Transverse colon (tissue), 4 donors: ENCODE data around the gene CNTNAP2. TPM values are rescaled to one million over a fixed set of nuclear protein-coding genes. Genes with fewer than 3 reads are reported as not detected.

Experiments used
- DNase-seq: peaks from one replicate; pipeline ENCODE4 v3.0.0-alpha.2; 2019
- H3K27ac ChIP-seq, 4 donors: fragments of 200-600 bp; sonication (generic); 2 replicates each; pipeline ENCODE4 v1.5.1; 2016 to 2018; ENCODE audit warnings: inconsistent platforms in 4 of 4
- H3K27me3 ChIP-seq: fragments of 200-600 bp; sonication (generic); 2 replicates; pipeline ENCODE4 v1.5.1; 2017; ENCODE audit warnings: inconsistent platforms
- H3K36me3 ChIP-seq, 4 donors: fragments of 200-600 bp; sonication (generic); 2 replicates each; pipeline ENCODE4 v1.5.1; 2017 to 2019; ENCODE audit warnings: inconsistent platforms in 4 of 4
- H3K4me1 ChIP-seq, 4 donors: fragments of 200-600 bp; sonication (generic); 2 replicates each; pipeline ENCODE4 v1.5.1; 2017 to 2020; ENCODE audit warnings: inconsistent platforms in 4 of 4
- H3K4me3 ChIP-seq, 4 donors: fragments of 200-600 bp; sonication (generic); 1 replicate in 1 of 4; 2 replicates in 3 of 4; pipeline versions ENCODE4 v1.5.1 to v1.6.1; 2017 to 2019; ENCODE audit warnings: inconsistent platforms in 4 of 4
- H3K9me3 ChIP-seq, 2 donors: fragments of 200-600 bp; sonication (generic); 2 replicates each; pipeline ENCODE4 v1.5.1; 2017 to 2019; ENCODE audit warnings: inconsistent platforms in 2 of 2
- EP300 ChIP-seq: sonication (generic); formaldehyde crosslinking; IDR thresholded peaks from one replicate; pipeline ENCODE4 v1.6.1; 2017; ENCODE audit warnings: antibody characterized with exemption, low read depth
- POLR2A ChIP-seq: fragments of 450-650 bp; IDR thresholded peaks from one replicate; pipeline ENCODE4 v1.6.1; 2016; ENCODE audit warnings: antibody characterized with exemption, mild to moderate bottlenecking, moderate library complexity
- POLR2AphosphoS5 ChIP-seq, 3 donors: sonication (generic); formaldehyde crosslinking; IDR thresholded peaks; one replicate each; pipeline ENCODE4 v1.6.1; 2016; ENCODE audit warnings: antibody characterized with exemption in 3 of 3
- WGBS, 2 donors: methylation state at CpG; one replicate each; pipeline ENCODE4 v1.1.5; 2018; ENCODE audit warnings: low coverage in 1 of 2; 5-methylcytosine and 5-hydroxymethylcytosine counted together
- in situ Hi-C, 4 donors: fragments of 200-750 bp; cut with MboI; loops; one replicate each; pipeline versions ENCODE4 v1.15.0 to v1.15.1; 2017; ENCODE audit warnings: low sequenced_read_pairs in 3 of 4, low pct_ligation_motif_present in 1 of 4, low pct_unique_long_range_greater_than_20kb in 1 of 4
- intact Hi-C: fragments of 100-400 bp; cut with DNase I; formaldehyde crosslinking; loops from one replicate; pipeline ENCODE4 v1.15.1; 2023; ENCODE audit warnings: low total_unique reads
- total RNA-seq, 4 donors: library from RNA; depleted of rRNA; stranded (reverse); fragments of >200 nt; gene quantifications; one replicate each; pipeline ENCODE4 v1.1.0, GENCODE V29; 2016
- TF ChIP-seq, protein P1 (sequence below), 5 experiments: fragments of 200-600 bp in 3 of 5; fragments of 450-650 bp in 2 of 5; sonication (generic) in 3 of 5; IDR thresholded peaks; 1 replicate in 2 of 5; 2 replicates in 3 of 5; pipeline ENCODE4 v1.5.1; 2016 to 2017; ENCODE audit warnings: antibody characterized with exemption in 5 of 5, inconsistent platforms in 3 of 5, mild to moderate bottlenecking in 2 of 5, moderate library complexity in 1 of 5

Gene CNTNAP2
- total RNA-seq, 4 donors from 2014 or later, result 0.60 to 2.9 (median 2.4) TPM

- Histone ChIP-seq H3K36me3 (no peaks in the 10 kb centered on the region), H3K27ac (no peak overlapping the region), H3K9me3 (no peaks in the 10 kb centered on the region), H3K4me3 (no peak overlapping the region), H3K27me3 (no peaks in the 10 kb centered on the region), H3K4me1 (no peaks in the 10 kb centered on the region)
- TF ChIP-seq, protein P1, sequence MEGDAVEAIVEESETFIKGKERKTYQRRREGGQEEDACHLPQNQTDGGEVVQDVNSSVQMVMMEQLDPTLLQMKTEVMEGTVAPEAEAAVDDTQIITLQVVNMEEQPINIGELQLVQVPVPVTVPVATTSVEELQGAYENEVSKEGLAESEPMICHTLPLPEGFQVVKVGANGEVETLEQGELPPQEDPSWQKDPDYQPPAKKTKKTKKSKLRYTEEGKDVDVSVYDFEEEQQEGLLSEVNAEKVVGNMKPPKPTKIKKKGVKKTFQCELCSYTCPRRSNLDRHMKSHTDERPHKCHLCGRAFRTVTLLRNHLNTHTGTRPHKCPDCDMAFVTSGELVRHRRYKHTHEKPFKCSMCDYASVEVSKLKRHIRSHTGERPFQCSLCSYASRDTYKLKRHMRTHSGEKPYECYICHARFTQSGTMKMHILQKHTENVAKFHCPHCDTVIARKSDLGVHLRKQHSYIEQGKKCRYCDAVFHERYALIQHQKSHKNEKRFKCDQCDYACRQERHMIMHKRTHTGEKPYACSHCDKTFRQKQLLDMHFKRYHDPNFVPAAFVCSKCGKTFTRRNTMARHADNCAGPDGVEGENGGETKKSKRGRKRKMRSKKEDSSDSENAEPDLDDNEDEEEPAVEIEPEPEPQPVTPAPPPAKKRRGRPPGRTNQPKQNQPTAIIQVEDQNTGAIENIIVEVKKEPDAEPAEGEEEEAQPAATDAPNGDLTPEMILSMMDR (IDR thresholded peaks at IDR 0.05), result no peak
- no peak for TF ChIP-seq POLR2AphosphoS5 (IDR thresholded peaks at IDR 0.05)
- TF ChIP-seq POLR2A, result no peak
- no peak for TF ChIP-seq EP300
- WGBS, 2 donors, result 95% methylated on average over 10 of the region's 10 CpGs; no CpG with 5 or more reads in 1 of the 2 donors
- intact Hi-C loops (no loop called here), in situ Hi-C loops (no loop called here)
- no peak for DNase-seq
Observed at GRCh38 chr7:147670759-147671158, 1554.2 kb downstream of the CNTNAP2 start.

DNA sequence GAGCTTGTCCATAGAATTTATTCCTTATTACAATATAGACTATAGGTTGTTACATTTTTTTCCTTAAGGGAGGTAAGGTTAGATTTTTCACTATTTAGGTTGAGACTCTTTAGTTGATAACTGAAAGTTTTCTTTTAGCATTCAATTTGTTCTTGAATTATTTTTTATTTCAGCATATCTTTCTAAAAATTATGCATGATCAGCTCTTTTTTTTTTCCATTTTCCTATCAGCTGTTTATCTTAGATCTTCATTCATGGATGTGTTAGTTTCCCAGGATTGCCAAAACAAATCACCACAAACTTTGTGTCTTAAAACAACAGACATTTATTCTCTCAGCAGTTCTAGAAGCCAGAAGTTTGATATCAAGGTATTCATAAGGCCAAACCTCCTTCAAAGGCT, 1558.1 kb downstream of the CNTNAP2 start:
- in situ Hi-C loops (no loop called here), intact Hi-C loops (no loop called here)
- no peaks in the 10 kb centered on the region for H3K4me1 ChIP-seq
- no peak for DNase-seq
- no peaks in the 10 kb centered on the region for H3K9me3 ChIP-seq
- TF ChIP-seq POLR2A (no peak), POLR2AphosphoS5 (IDR thresholded peaks at IDR 0.05) (no peak), EP300 (no peak)
- TF ChIP-seq, protein P1 (IDR thresholded peaks at IDR 0.05), result no peak
- no peaks in the 10 kb centered on the region for H3K27me3 ChIP-seq
- H3K36me3 ChIP-seq, result no peaks in the 10 kb centered on the region
- H3K4me3 ChIP-seq, result no peak overlapping the region
- no peak overlapping the region for H3K27ac ChIP-seq

DNA sequence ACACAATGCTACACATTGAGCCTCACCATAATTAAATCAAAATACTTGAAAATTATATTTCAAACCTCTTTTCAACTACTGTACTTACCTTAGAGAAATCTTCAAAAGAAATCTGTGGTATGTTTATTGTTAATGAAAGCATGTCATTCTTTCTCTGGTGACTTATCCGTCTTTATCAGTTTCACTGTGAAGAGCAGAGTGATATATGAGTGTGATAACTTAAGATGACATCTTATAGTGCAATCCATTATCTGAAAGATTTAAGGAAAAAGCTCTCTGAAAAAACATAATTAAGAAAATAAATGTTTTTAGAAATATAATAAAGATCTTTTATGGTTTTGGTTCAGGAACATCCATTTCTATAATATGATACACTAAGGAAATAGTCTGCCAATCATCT, 1562.3 kb downstream of the CNTNAP2 start:
- DNase-seq, result no peak

DNA sequence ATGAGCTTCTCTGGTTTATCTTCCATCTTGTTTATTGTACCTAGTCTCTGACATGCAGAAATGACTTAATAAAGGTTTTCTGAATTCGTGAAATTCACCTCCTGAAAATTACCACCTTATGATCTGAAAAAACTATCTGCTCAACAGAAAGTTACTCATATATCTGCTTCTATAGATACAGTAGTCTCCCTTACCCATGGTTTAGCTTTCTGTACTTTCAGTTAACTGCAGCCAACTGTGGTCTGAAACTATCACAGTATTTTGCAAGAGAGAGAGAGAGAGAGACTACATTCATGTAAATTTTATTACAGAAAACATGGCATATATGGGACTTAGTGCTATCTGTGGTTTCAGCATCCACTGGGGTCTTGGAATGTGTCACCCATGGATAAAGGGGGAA, 1564.9 kb downstream of the CNTNAP2 start:
- in situ Hi-C loops (no loop called here), intact Hi-C loops (no loop called here)
- TF ChIP-seq EP300 (no peak), POLR2AphosphoS5 (IDR thresholded peaks at IDR 0.05) (no peak), POLR2A (no peak)
- TF ChIP-seq, protein P1 (IDR thresholded peaks at IDR 0.05), result no peak
- no peaks in the 10 kb centered on the region for H3K36me3 ChIP-seq
- no peak overlapping the region for H3K4me3 ChIP-seq
- WGBS, 2 donors, result 65 to 89% methylated on average over 1 of the region's 1 CpG
- no peaks in the 10 kb centered on the region for H3K9me3 ChIP-seq
- no peak for DNase-seq
- H3K27me3 ChIP-seq, result no peaks in the 10 kb centered on the region
- H3K27ac ChIP-seq, result no peak overlapping the region
- H3K4me1 ChIP-seq, result no peaks in the 10 kb centered on the region

More for the DNA sequence above, 1562.3 kb downstream of the CNTNAP2 start:
- 31 to 53% methylated on average over 1 of the region's 1 CpG for WGBS, 2 donors
- intact Hi-C loops, result no loop called here
- Histone ChIP-seq H3K4me3 (no peak overlapping the region), H3K4me1 (no peaks in the 10 kb centered on the region), H3K9me3 (no peaks in the 10 kb centered on the region), H3K27me3 (no peaks in the 10 kb centered on the region), H3K27ac (no peak overlapping the region), H3K36me3 (no peaks in the 10 kb centered on the region)
- in situ Hi-C loops, result no loop called here
- TF ChIP-seq POLR2A (no peak), EP300 (no peak), POLR2AphosphoS5 (IDR thresholded peaks at IDR 0.05) (no peak)
- TF ChIP-seq, protein P1 (IDR thresholded peaks at IDR 0.05), result no peak
